Natural killer cell (primary cell): ENCODE results near the gene KIAA1328. TPM values are rescaled to one million over a fixed set of nuclear protein-coding genes. Genes with fewer than 3 reads are reported as not detected.
A peak's percentile ranks its signal among the peaks of the same experiment; 100 is the strongest.

Experiments
- ATAC-seq, 3 donors: fragments of 150-1000 bp in 2 of 3; fragments of 200-7000 bp in 1 of 3; cut with Tn5 transposase; 1 replicate in 1 of 3; 2 replicates in 2 of 3; pipeline ENCODE4 v1.10.0; 2021; ENCODE audit warnings: mild to moderate bottlenecking in 2 of 3, moderate library complexity in 2 of 3
- DNase-seq, 2 donors: peaks; one replicate each; pipeline versions ENCODE4 v3.0.0 to v3.0.0-alpha.2; 2013 to 2021; ENCODE audit warnings: mixed read lengths in 1 of 2
- H3K27ac ChIP-seq: one replicate; pipeline ENCODE4 v1.5.1; 2013; ENCODE audit warnings: mild to moderate bottlenecking, low read length
- H3K27me3 ChIP-seq: one replicate; pipeline ENCODE4 v1.6.1; 2013; ENCODE audit warnings: low read length; ENCODE audit not compliant: control insufficient read depth, insufficient read depth
- H3K36me3 ChIP-seq: one replicate; pipeline ENCODE4 v1.6.1; 2013; ENCODE audit warnings: low read length; ENCODE audit not compliant: control insufficient read depth, insufficient read depth
- H3K4me1 ChIP-seq: one replicate; pipeline ENCODE4 v1.6.1; 2013; ENCODE audit warnings: low read length; ENCODE audit not compliant: control insufficient read depth, insufficient read depth
- H3K4me3 ChIP-seq: one replicate; pipeline ENCODE4 v1.5.1; 2013; ENCODE audit warnings: low read length
- H3K9me3 ChIP-seq: one replicate; pipeline ENCODE4 v1.6.1; 2013; ENCODE audit warnings: low read length; ENCODE audit not compliant: control insufficient read depth, insufficient read depth
- H3K27ac Mint-ChIP-seq, 2 donors: one replicate each; pipeline ENCODE4 v1.8.0; 2022; ENCODE audit warnings: mild to moderate bottlenecking in 2 of 2, mixed read lengths in 2 of 2, moderate library complexity in 1 of 2
- H3K27me3 Mint-ChIP-seq, 2 donors: one replicate each; pipeline ENCODE4 v1.8.0; 2022; ENCODE audit warnings: low read depth in 2 of 2, mixed read lengths in 2 of 2
- H3K36me3 Mint-ChIP-seq: one replicate; pipeline ENCODE4 v1.8.0; 2022; ENCODE audit warnings: mixed read lengths
- H3K4me1 Mint-ChIP-seq, 2 donors: one replicate each; pipeline ENCODE4 v1.8.0; 2022; ENCODE audit warnings: mixed read lengths in 2 of 2
- H3K4me3 Mint-ChIP-seq: one replicate; pipeline ENCODE4 v1.8.0; 2022; ENCODE audit warnings: mild to moderate bottlenecking, moderate library complexity, mixed read lengths
- H3K9me3 Mint-ChIP-seq, 2 donors: one replicate each; pipeline ENCODE4 v1.8.0; 2022; ENCODE audit warnings: mixed read lengths in 2 of 2
- CTCF ChIP-seq: fragments of 200-600 bp; IDR thresholded peaks from one replicate; pipeline ENCODE4 v1.8.0; 2022; ENCODE audit warnings: antibody characterized with exemption
- WGBS: methylation state at CpG from one replicate; pipeline ENCODE4 v1.1.7; 2013; ENCODE audit warnings: missing lambda C conversion rate; ENCODE audit not compliant: insufficient coverage; 5-methylcytosine and 5-hydroxymethylcytosine counted together
- intact Hi-C: fragments of 100-400 bp; cut with micrococcal nuclease; formaldehyde crosslinking; loops from one replicate; pipeline ENCODE4 v1.14.2; 2022
- total RNA-seq, 4 donors: library from RNA; stranded (reverse); fragments of 120-200 nt in 1 of 4; gene quantifications; one replicate each; pipeline versions ENCODE4 v1.2.3 to v1.2.4, GENCODE V29; 2013 to 2022

KIAA1328 gene
- total RNA-seq, 3 donors from 2014 or later (not counting 1 experiment from before 2014, with no cell fraction given): 12.3 to 14.3 (median 13.2) TPM

GRCh38 chr18:36783792-36784191, 45.1 kb upstream of the KIAA1328 start:
- Histone ChIP-seq H3K27me3 (no peaks in the 10 kb centered on the region), H3K4me1 (no peaks in the 10 kb centered on the region), H3K27ac (no peak overlapping the region), H3K36me3 (peaks cover 3% of the 10 kb centered on the region), H3K9me3 (no peaks in the 10 kb centered on the region), H3K4me3 (no peak overlapping the region)
- no peaks in the 10 kb centered on the region for H3K27me3 Mint-ChIP-seq
- H3K4me3 Mint-ChIP-seq: no peak overlapping the region
- H3K9me3 Mint-ChIP-seq: no peaks in the 10 kb centered on the region
- TF ChIP-seq CTCF: no peak
- WGBS: 96% methylated on average over 5 of the region's 5 CpGs
- ATAC-seq (no peak), DNase-seq (no peak)
- intact Hi-C loops: no loop called here
- H3K27ac Mint-ChIP-seq: no peak overlapping the region
- H3K4me1 Mint-ChIP-seq: no peaks in the 10 kb centered on the region
- no peaks in the 10 kb centered on the region for H3K36me3 Mint-ChIP-seq

GRCh38 chr18:36786686-36787085, 42.2 kb upstream of the KIAA1328 start:
- TF ChIP-seq CTCF: no peak
- no peaks in the 10 kb centered on the region for H3K36me3 Mint-ChIP-seq
- no peaks in the 10 kb centered on the region for H3K27me3 Mint-ChIP-seq
- ATAC-seq (no peak), DNase-seq (no peak)
- H3K4me1 ChIP-seq: no peaks in the 10 kb centered on the region
- H3K9me3 Mint-ChIP-seq: no peaks in the 10 kb centered on the region
- intact Hi-C loops: no loop called here
- no peak overlapping the region for H3K4me3 ChIP-seq
- no peaks in the 10 kb centered on the region for H3K9me3 ChIP-seq
- H3K36me3 ChIP-seq: peaks cover 11% of the 10 kb centered on the region
- H3K4me1 Mint-ChIP-seq: no peaks in the 10 kb centered on the region
- H3K27me3 ChIP-seq: no peaks in the 10 kb centered on the region
- no peak overlapping the region for H3K4me3 Mint-ChIP-seq
- H3K27ac ChIP-seq: no peak overlapping the region
- no peak overlapping the region for H3K27ac Mint-ChIP-seq
- 96% methylated on average over 4 of the region's 4 CpGs for WGBS

GRCh38 chr18:36792634-36793283, 36.2 kb upstream of the KIAA1328 start:
- no peaks in the 10 kb centered on the region for H3K4me1 Mint-ChIP-seq
- ATAC-seq (no peak), DNase-seq (no peak)
- Histone ChIP-seq H3K4me1 (no peaks in the 10 kb centered on the region), H3K4me3 (no peak overlapping the region), H3K9me3 (no peaks in the 10 kb centered on the region), H3K27me3 (no peaks in the 10 kb centered on the region), H3K36me3 (peaks cover 42% of the 10 kb centered on the region), H3K27ac (no peak overlapping the region)
- no peaks in the 10 kb centered on the region for H3K27me3 Mint-ChIP-seq
- peaks cover 13% of the 10 kb centered on the region for H3K36me3 Mint-ChIP-seq
- H3K27ac Mint-ChIP-seq: peak overlapping the region in 1 of 2 donors; percentile 6
- no peaks in the 10 kb centered on the region for H3K9me3 Mint-ChIP-seq
- no peak for TF ChIP-seq CTCF
- intact Hi-C loops: no loop called here
- no peak overlapping the region for H3K4me3 Mint-ChIP-seq
- 99% methylated on average over 4 of the region's 4 CpGs for WGBS
